Hematopoietic multipotent progenitor cell treated with erythropoietin and hydrocortisone succinate and interleukin-3 and kit ligand, for 15 days (in vitro differentiated cells): ENCODE results near the gene MTCL1.

Experiments
- DNase-seq: peaks from one replicate; pipeline ENCODE4 v3.0.0-alpha.2; 2015; ENCODE audit warnings: low spot score

MTCL1 gene

GRCh38 chr18:8713691-8714090 lies 8.3 kb downstream of the MTCL1 start:
- DNase-seq: no peak

- no peak for DNase-seq
These were observed 10.2 kb downstream of the MTCL1 start for GRCh38 chr18:8715599-8715998.

- no peak for DNase-seq
These were observed 11.8 kb downstream of the MTCL1 start for GRCh38 chr18:8717011-8717770.

GRCh38 chr18:8718401-8718913 lies 13.1 kb downstream of the MTCL1 start:
- DNase-seq: no peak

- DNase-seq: no peak
These were observed 13.8 kb downstream of the MTCL1 start for GRCh38 chr18:8719192-8719591.

GRCh38 chr18:8720141-8720540 lies 14.8 kb downstream of the MTCL1 start:
- DNase-seq: no peak

- DNase-seq: no peak
These were observed 15.8 kb downstream of the MTCL1 start for GRCh38 chr18:8721094-8721669.

- DNase-seq: no peak
These were observed 16.4 kb downstream of the MTCL1 start for GRCh38 chr18:8721716-8722115.

GRCh38 chr18:8722946-8723820 lies 17.8 kb downstream of the MTCL1 start:
- DNase-seq: no peak

GRCh38 chr18:8724452-8724851 lies 19.1 kb downstream of the MTCL1 start:
- no peak for DNase-seq

- DNase-seq: no peak
These were observed 20.9 kb downstream of the MTCL1 start for GRCh38 chr18:8726281-8726680.

- no peak for DNase-seq
These were observed 21.8 kb downstream of the MTCL1 start for GRCh38 chr18:8726963-8727705.

GRCh38 chr18:8730080-8730827 lies 24.9 kb downstream of the MTCL1 start:
- DNase-seq: peak; percentile 48

- no peak for DNase-seq
These were observed 27.3 kb downstream of the MTCL1 start for GRCh38 chr18:8732442-8733360.

GRCh38 chr18:8734496-8734895 lies 29.1 kb downstream of the MTCL1 start:
- DNase-seq: no peak

GRCh38 chr18:8735274-8735673 lies 29.9 kb downstream of the MTCL1 start:
- no peak for DNase-seq

- no peak for DNase-seq
These were observed 35.8 kb downstream of the MTCL1 start for GRCh38 chr18:8741117-8741516.

- no peak for DNase-seq
These were observed 36.2 kb downstream of the MTCL1 start for GRCh38 chr18:8741532-8741931.

- DNase-seq: no peak
These were observed 37.3 kb downstream of the MTCL1 start for GRCh38 chr18:8742387-8743361.
